Thoracic aorta (tissue), 2 donors: ENCODE measurements around the gene ABCF1. TPM values are rescaled to one million over a fixed set of nuclear protein-coding genes. Genes with fewer than 3 reads are reported as not detected.
"Not testable (repeated sequence)": the region's sequence is repeated elsewhere in the genome, so short reads cannot be mapped to it uniquely, and the experiment has no call there.

ENCODE experiments used
- ATAC-seq: fragments of 150-250 bp; one replicate; pipeline ENCODE4 v1.8.0; 2017; ENCODE audit warnings: low read depth; ENCODE audit not compliant: insufficient number of reproducible peaks, low FRiP score
- DNase-seq: peaks from one replicate; pipeline ENCODE4 v3.0.0-alpha.2; 2020; ENCODE audit warnings: low spot score
- H3K27ac ChIP-seq, 2 donors: fragments of 200-600 bp; sonication (generic); 1 replicate in 1 of 2; 2 replicates in 1 of 2; pipeline ENCODE4 v1.5.1; 2016; ENCODE audit warnings: mild to moderate bottlenecking in 2 of 2, moderate library complexity in 2 of 2
- H3K27me3 ChIP-seq: fragments of 200-600 bp; sonication (generic); replicated peaks from 2 replicates; pipeline ENCODE4 v1.6.0; 2016; ENCODE audit warnings: mild to moderate bottlenecking; ENCODE audit not compliant: insufficient read depth
- H3K36me3 ChIP-seq: fragments of 200-600 bp; sonication (generic); one replicate; pipeline ENCODE4 v1.5.1; 2016
- H3K4me1 ChIP-seq, 2 donors: fragments of 200-600 bp; sonication (generic); 1 replicate in 1 of 2; 2 replicates in 1 of 2; pipeline versions ENCODE4 v1.5.1 to v1.6.0; 2016; ENCODE audit warnings: low read depth in 2 of 2, mild to moderate bottlenecking in 1 of 2; ENCODE audit not compliant: control insufficient read depth in 1 of 2
- H3K4me3 ChIP-seq: fragments of 200-600 bp; sonication (generic); 2 replicates; pipeline ENCODE4 v1.5.1; 2016; ENCODE audit warnings: mild to moderate bottlenecking
- H3K9me3 ChIP-seq: fragments of 200-600 bp; sonication (generic); 2 replicates; pipeline ENCODE4 v1.5.1; 2016
- CTCF ChIP-seq: fragments of 200-600 bp; sonication (generic); IDR thresholded peaks from one replicate; pipeline ENCODE4 v1.5.1; 2019; ENCODE audit warnings: antibody characterized with exemption
- total RNA-seq, 2 donors: library from RNA; depleted of rRNA; stranded (reverse); fragments of >200 nt; gene quantifications; one replicate each; pipeline versions ENCODE4 v1.1.0 to v1.2.3, GENCODE V29; 2016

The ABCF1 gene
- total RNA-seq: 10 to 100 TPM; 24.2 to 52.1 TPM

- H3K9me3 ChIP-seq: no peaks in the 10 kb centered on the region
- no peak for TF ChIP-seq CTCF
- DNase-seq (peak; percentile 85), ATAC-seq (peak; percentile 98)
- no peaks in the 10 kb centered on the region for H3K36me3 ChIP-seq
- peak within 1 kb of the TSS; percentile 89 for H3K4me3 ChIP-seq
- H3K27me3 ChIP-seq: no peaks in the 10 kb centered on the region
- peaks cover 11 to 29% of the 10 kb centered on the region in 2 donors for H3K4me1 ChIP-seq
- peak within 1 kb of the TSS; percentile 84 to 93 for H3K27ac ChIP-seq
Measured at GRCh38 chr6:30571075-30571761, at the start of gene ABCF1. TSS of gene ABCF1 (plus strand) at chr6:30571442. CDS start at chr6:30571488, 46 bp downstream.

- H3K27ac ChIP-seq, H3K36me3 ChIP-seq, ATAC-seq, H3K9me3 ChIP-seq, H3K27me3 ChIP-seq, H3K4me3 ChIP-seq, DNase-seq, H3K4me1 ChIP-seq: not testable (repeated sequence)
Measured at GRCh38 chr6:30521952-30522351, 49.3 kb upstream of the ABCF1 start.

GRCh38 chr6:30526444-30526843, 44.8 kb upstream of the ABCF1 start:
- H3K9me3 ChIP-seq, H3K27ac ChIP-seq, DNase-seq, H3K27me3 ChIP-seq, H3K36me3 ChIP-seq, H3K4me1 ChIP-seq, H3K4me3 ChIP-seq, ATAC-seq: not testable (repeated sequence)

GRCh38 chr6:30529349-30529875, 41.8 kb upstream of the ABCF1 start:
- H3K4me1 ChIP-seq, H3K27me3 ChIP-seq, H3K36me3 ChIP-seq, ATAC-seq, DNase-seq, H3K4me3 ChIP-seq, H3K27ac ChIP-seq, H3K9me3 ChIP-seq: not testable (repeated sequence)

GRCh38 chr6:30530014-30530413, 41.2 kb upstream of the ABCF1 start:
- no peaks in the 10 kb centered on the region for H3K4me1 ChIP-seq
- no peaks in the 10 kb centered on the region for H3K9me3 ChIP-seq
- no peak for DNase-seq
- H3K4me3 ChIP-seq: no peak overlapping the region
- H3K27me3 ChIP-seq: no peaks in the 10 kb centered on the region
- ATAC-seq: no peak
- no peak overlapping the region for H3K27ac ChIP-seq
- no peak for TF ChIP-seq CTCF
- no peaks in the 10 kb centered on the region for H3K36me3 ChIP-seq

GRCh38 chr6:30533460-30534294, 37.6 kb upstream of the ABCF1 start:
- no peak overlapping the region for H3K27ac ChIP-seq
- DNase-seq (no peak), ATAC-seq (no peak)
- H3K4me3 ChIP-seq: no peak overlapping the region
- H3K9me3 ChIP-seq: no peaks in the 10 kb centered on the region
- H3K27me3 ChIP-seq: no peaks in the 10 kb centered on the region
- no peaks in the 10 kb centered on the region for H3K4me1 ChIP-seq
- no peaks in the 10 kb centered on the region for H3K36me3 ChIP-seq
- TF ChIP-seq CTCF: no peak
